HG02798 (cell line): ENCODE data around the gene MBLAC2.
A peak's percentile ranks its signal among the peaks of the same experiment; 100 is the strongest.

Experiments used
- ATAC-seq: cut with Tn5 transposase; IDR thresholded peaks from one replicate; pipeline ENCODE4 v1.9.1; 2021; ENCODE audit warnings: mild to moderate bottlenecking; ENCODE audit not compliant: unreplicated experiment, poor library complexity

MBLAC2 gene

GRCh38 chr5:90472783-90473395 is 1.7 kb downstream of the MBLAC2 start:
- ATAC-seq: no peak

- no peak for ATAC-seq
Measured at GRCh38 chr5:90461288-90461687, 13.3 kb downstream of the MBLAC2 start.

- no peak for ATAC-seq
Measured at GRCh38 chr5:90446961-90447360, 27.6 kb downstream of the MBLAC2 start.

GRCh38 chr5:90440644-90441043 is 33.9 kb downstream of the MBLAC2 start:
- ATAC-seq: no peak

DNA sequence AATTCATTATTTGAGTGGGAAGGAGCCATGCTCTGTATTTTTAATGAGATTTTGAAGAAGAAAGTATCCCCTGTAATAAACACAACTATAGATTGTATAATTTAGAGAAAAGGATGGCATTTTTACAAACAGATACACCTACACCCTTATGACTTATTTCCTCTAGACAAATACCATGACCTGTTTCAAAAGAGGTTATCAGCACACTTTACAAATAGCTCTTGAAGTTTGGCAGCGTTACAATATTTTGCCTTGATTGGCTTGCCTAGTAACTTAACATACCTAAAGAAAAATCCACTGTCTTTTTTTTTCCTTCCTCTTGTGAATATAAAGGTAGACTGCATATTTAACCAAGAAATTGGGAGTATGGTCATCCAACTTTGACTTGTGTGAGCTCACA is 36.5 kb downstream of the MBLAC2 start:
- no peak for ATAC-seq

- ATAC-seq: no peak
Measured at GRCh38 chr5:90437663-90438062, 36.9 kb downstream of the MBLAC2 start.

DNA sequence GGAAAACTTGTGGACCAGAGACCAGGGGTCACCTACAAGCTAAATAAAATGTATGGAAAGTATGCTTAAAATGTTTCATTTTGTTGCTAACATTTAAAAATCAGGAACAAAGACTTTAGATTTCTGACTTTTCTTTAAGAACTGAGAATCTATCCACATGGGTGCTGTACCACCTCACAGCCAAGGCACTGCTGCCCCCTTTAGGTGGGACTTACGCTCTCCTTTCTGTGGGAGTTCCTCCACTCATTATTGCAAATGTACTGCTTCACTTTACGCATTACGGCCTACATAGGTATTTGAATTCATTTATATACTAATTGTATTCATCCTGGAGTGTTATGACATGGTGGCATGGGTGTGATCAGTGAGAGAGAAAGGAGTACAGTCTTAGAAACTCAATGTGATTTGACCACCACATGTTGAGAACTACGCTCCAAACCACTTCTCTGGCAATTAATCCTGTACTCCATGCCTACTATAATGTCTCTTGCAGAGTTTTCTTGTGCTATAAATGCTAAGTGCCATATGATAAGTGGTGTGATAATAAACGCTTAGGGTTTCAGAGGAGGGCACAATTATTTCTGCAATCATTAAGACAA is 40.4 kb downstream of the MBLAC2 start:
- ATAC-seq: peak; percentile 75

DNA sequence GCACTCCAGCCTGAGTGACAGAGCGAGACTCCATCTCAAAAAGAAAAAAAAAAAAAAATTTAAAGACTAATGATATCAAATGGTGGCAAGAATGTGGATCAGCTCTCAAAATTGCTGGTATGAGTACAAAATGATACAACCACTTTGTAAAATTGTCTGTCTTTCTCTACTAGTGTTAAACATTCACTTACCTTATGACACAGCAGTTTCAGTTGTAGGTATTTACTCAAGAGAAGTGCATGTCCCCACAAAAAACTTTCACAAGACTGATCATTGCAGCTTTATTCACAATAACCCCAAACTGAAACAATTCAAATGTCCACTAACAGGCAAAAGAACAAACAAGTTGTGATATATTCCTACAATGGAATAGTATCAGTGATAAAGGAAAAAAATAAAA is 50.3 kb downstream of the MBLAC2 start:
- ATAC-seq: peak; percentile 68

DNA sequence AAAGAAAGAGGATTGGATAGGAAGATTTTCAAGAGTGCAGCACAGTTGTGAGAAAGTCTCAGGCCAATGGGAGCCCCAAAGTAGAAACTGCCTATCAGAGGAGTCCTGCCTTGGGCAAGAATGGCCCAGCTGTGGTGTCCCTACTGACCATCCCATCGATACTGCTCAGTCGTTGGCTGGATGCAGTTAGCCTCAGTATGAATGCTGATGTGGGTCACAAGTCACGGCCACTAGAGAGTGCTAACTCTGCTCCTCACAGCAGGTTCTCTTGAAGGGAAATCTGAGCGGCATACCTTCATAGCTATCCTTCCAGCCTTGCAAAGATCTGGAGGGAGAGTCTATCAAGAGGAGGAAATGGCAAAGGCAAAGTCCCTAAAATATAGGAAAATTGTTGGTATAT is 53.4 kb downstream of the MBLAC2 start:
- peak; percentile 71 for ATAC-seq

- ATAC-seq: no peak
Measured at GRCh38 chr5:90418214-90418613, 56.4 kb downstream of the MBLAC2 start.

- no peak for ATAC-seq
Measured at GRCh38 chr5:90410178-90410762, 64.3 kb downstream of the MBLAC2 start.

GRCh38 chr5:90409318-90410177 is 65.0 kb downstream of the MBLAC2 start, which contains the start of gene CETN3:
TSS of gene CETN3 (minus strand) at chr5:90409756. CDS start at chr5:90409661, 95 bp downstream.
- ATAC-seq: peak; percentile 94

- no peak for ATAC-seq
Measured at GRCh38 chr5:90408571-90409317, 65.8 kb downstream of the MBLAC2 start.
